Activated T-helper 1 cell treated with anti-CD3 and anti-CD28 coated beads, Interleukin-2, amount 50 U/mL, for 16 hours (primary cell): ENCODE data around the gene RAB27A.
A peak's percentile ranks its signal among the peaks of the same experiment; 100 is the strongest.
"Not testable (repeated sequence)": the region's sequence is repeated elsewhere in the genome, so short reads cannot be mapped to it uniquely, and the experiment has no call there.

Experiments
- DNase-seq, 2 donors: peaks; one replicate each; pipeline ENCODE4 v3.0.0-alpha.2; 2020; ENCODE audit warnings: low read depth in 1 of 2, low spot score in 1 of 2

Gene RAB27A

GRCh38 chr15:55282284-55282833, 7.3 kb downstream of the RAB27A start:
- DNase-seq, result no peak

- DNase-seq, result no peak
These were observed 7.9 kb downstream of the RAB27A start for GRCh38 chr15:55281517-55282228.

GRCh38 chr15:55280589-55280988, 9.0 kb downstream of the RAB27A start:
- DNase-seq, result not testable (repeated sequence)

- peak in 1 of 2 donors; percentile 33 for DNase-seq
These were observed 9.8 kb downstream of the RAB27A start for GRCh38 chr15:55279746-55280351.

- DNase-seq, result no peak
These were observed 10.4 kb downstream of the RAB27A start for GRCh38 chr15:55279100-55279745.

- DNase-seq, result no peak
These were observed 11.9 kb downstream of the RAB27A start for GRCh38 chr15:55277715-55278114.

GRCh38 chr15:55277116-55277564, 12.5 kb downstream of the RAB27A start:
- DNase-seq, result no peak

- no peak for DNase-seq
These were observed 13.3 kb downstream of the RAB27A start for GRCh38 chr15:55276324-55276723.

GRCh38 chr15:55270291-55270690, 19.3 kb downstream of the RAB27A start:
- DNase-seq, result no peak

- no peak for DNase-seq
These were observed 21.4 kb downstream of the RAB27A start for GRCh38 chr15:55268176-55268695.

- DNase-seq, result peak; percentile 33 to 49
These were observed 22.0 kb downstream of the RAB27A start for GRCh38 chr15:55267401-55268175.

- DNase-seq, result no peak
These were observed 23.1 kb downstream of the RAB27A start for GRCh38 chr15:55266547-55266946.

GRCh38 chr15:55260562-55261131, 29.0 kb downstream of the RAB27A start:
- no peak for DNase-seq

GRCh38 chr15:55257938-55258337, 31.7 kb downstream of the RAB27A start:
- no peak for DNase-seq

GRCh38 chr15:55257012-55257670, 32.5 kb downstream of the RAB27A start:
- DNase-seq, result no peak

- DNase-seq, result no peak
These were observed 33.2 kb downstream of the RAB27A start for GRCh38 chr15:55256281-55257011.

- no peak for DNase-seq
These were observed 33.9 kb downstream of the RAB27A start for GRCh38 chr15:55255714-55256113.

GRCh38 chr15:55254916-55255679, 34.5 kb downstream of the RAB27A start:
- DNase-seq, result no peak

- no peak for DNase-seq
These were observed 36.0 kb downstream of the RAB27A start for GRCh38 chr15:55253580-55253979.
